Measurements from ENCODE around the gene KIR2DL1.

- no peak for TF ChIP-seq CTCF (IDR thresholded peaks at IDR 0.05)
- TF ChIP-seq EZH2phosphoT487 (IDR thresholded peaks at IDR 0.05) = no peak
Measured at GRCh38 chr19:54739587-54740497, 29.8 kb upstream of the KIR2DL1 start.
